Stimulated activated CD8-positive, alpha-beta memory T cell treated with anti-CD3 and anti-CD28 coated beads, Interleukin-15, amount 100 ng/mL, for 1 hour (primary cell): ENCODE results near the gene FBLN5.

ENCODE experiments used
- DNase-seq: peaks from one replicate; pipeline ENCODE4 v3.0.0-alpha.2; 2020; ENCODE audit warnings: low read depth

The FBLN5 gene

GRCh38 chr14:91947475-91948184 is at the start of gene FBLN5:
TSS of gene FBLN5 (minus strand) at chr14:91947694. CDS start at chr14:91947229, 465 bp downstream.
- no peak for DNase-seq

DNA sequence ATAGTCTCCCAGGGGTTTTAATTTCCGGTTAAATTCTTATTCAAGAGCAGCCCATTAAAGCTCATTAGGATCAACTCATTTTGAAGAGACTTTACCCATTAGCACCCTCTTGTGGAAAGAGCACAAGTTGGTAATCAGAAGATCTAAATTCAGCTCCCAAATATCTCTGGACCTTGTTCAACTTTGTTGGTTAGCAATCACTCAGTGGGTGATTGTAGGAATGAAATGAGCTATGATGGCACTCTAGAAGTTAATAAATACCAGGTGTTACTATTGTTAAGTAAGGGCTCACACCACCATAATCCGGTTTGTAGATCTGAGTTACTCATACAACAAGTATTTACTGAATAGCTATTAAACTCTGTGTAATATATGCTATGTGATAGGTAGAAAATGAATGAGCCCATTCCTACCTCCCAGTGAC is 49.5 kb upstream of the FBLN5 start:
- DNase-seq = no peak

DNA sequence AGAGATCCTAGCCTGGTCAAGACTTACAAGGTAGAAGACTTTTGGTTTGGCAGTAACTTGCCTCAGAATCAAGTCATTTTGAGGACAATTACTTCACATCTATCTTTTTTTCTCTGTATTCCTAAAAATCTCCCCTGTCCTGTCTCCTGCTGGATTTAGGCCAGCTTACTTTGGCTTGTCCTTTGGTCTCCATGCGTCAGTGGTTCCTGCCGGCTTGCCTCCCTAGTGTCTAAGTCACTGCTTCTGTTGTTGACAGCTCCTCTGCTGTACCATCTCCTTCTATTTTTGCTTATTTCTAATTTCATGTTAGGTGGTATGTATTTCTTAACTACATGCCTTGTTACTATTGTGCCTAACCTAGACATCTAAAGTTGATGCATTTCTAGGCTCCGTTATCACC is 39.7 kb upstream of the FBLN5 start:
- DNase-seq = no peak

GRCh38 chr14:91985521-91986255 is 38.2 kb upstream of the FBLN5 start:
- no peak for DNase-seq

DNA sequence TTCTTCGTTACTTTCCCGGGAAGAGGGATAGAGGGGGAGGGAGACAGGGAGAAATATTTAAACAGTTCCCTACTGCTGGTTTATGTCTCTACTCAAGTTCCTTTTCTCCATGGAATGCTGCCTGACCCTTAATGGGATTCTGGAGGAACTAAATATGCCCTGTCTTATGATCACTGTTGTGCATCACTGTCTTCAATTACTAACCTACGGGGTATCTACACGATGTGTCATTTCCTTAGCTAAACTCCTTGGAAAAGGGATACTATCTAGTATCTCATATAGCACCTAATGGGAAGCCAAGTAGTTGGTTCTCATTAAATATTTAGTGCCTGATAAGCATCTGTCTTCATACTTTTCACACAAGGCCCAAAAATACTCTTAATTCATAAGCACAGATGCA is 37.5 kb upstream of the FBLN5 start:
- DNase-seq = no peak

- DNase-seq = no peak
Measured at GRCh38 chr14:91983588-91983987, 36.1 kb upstream of the FBLN5 start.

GRCh38 chr14:91980157-91980556 is 32.7 kb upstream of the FBLN5 start:
- DNase-seq = no peak

DNA sequence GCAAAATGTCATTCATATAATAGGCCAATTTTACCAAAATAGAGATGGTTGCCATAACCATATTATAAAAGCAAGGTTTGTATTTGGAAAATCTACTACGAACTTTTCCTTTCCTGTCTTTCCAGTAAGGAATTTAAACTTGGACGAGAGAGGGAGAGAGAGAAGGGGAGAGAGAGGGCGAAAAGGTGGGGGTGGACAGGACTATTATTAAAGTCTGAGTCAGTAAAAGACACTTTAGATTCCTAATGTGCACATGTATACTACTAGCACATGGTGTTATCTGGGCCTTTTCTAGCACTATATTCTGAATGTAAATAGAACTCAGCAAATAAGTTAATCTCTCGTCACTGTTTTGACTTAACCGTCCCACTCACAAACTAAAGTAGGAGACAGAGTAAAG is 30.4 kb upstream of the FBLN5 start:
- no peak for DNase-seq

GRCh38 chr14:91975763-91976162 is 28.3 kb upstream of the FBLN5 start:
- DNase-seq = no peak

- no peak for DNase-seq
Measured at GRCh38 chr14:91971188-91971778, 23.8 kb upstream of the FBLN5 start.

DNA sequence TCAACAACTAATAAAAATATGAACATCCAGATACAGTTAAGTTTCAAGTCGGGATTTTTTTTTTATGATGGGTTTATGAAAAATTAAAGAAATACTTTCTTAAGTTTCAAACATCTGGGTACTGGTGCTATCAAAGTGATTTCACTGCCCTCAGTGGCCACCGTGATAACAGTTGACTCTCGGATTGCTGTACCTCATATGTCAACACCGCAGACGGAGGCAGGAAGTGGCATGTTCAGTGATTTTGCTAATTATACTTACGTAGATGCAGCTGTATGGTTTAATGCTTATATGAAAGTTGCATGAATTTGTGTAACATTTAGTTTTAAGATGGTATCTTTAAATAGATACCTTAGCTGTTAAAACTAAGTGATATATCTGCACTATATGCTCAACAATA is 20.8 kb upstream of the FBLN5 start:
- no peak for DNase-seq

DNA sequence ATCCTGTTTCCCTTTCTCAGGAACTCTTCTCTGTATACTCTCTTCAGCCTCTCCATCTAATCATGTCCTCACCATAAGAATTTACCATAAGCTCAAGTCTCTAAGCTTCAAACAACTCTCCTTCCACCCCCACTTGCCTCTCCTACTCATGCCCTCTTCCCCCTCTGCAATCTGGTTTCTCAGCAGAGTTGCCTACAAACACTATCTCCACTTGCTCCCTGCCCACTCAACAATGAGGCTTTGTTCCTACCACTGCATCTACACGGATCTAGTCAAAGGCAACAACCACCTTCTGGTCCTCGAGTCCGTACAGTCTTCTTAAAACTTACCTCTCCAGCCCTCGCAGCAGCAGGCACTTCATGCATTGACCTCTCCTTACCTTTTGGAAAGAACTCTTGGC is 17.2 kb upstream of the FBLN5 start:
- no peak for DNase-seq

DNA sequence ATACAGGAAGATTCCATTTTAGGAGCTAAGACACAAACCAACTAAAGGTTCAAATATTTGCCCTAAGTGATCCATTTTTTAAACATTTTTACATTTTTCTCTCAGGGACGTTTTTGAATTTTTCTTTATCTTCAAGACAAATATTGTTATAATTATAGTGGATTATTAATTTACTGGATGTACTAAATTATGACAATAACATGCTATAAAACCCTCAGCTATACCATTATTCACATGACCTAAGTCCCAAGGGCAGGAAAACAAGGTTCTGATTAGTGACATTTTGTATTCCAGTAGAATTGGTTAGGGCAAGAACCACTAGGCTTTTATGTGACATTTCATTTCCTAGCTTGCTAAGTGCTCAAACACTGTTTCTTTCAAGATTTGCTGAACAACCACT is 16.5 kb upstream of the FBLN5 start:
- no peak for DNase-seq

- no peak for DNase-seq
Measured at GRCh38 chr14:91963465-91963864, 16.0 kb upstream of the FBLN5 start.

GRCh38 chr14:91961297-91962220 is 14.1 kb upstream of the FBLN5 start:
- DNase-seq = no peak

- DNase-seq = no peak
Measured at GRCh38 chr14:91957876-91958313, 10.4 kb upstream of the FBLN5 start.

DNA sequence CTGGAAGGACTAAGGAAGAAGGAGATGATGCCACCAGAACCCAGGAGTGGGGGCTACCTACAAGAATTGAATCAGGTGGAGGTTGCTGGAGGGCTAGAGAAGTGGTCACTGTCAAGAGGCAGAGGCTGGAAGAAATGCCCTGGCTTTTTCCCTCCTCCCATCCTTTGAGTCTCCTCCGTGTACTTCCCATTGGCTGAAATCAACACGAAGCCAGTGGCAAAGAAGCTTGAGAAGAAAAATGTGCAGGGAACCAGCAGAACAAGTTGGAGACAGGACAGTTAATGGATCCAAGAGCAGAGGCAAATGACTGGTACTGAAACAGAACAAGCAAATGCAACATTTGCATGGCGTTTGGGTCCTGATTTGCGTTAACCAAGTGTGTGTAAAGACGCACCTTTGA is 9.1 kb upstream of the FBLN5 start:
- DNase-seq = no peak

DNA sequence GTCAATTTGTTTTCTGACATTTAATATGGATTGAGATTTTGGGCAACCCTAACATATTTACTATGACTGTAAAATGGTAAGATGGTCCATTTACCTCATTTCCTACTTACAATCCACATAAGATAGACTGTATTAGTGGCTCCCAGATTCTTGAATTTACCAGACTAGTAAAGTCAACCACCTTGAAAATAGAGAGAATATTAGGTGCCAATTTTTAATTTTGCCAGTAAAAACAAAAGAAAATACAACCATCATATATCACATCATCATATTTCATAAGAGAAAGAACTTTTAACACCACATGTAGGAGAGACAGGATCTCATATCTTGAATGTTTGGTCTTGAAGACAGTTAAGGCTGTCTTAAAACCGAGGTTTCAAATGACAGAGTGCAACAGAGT is 7.7 kb upstream of the FBLN5 start:
- no peak for DNase-seq

- DNase-seq = no peak
Measured at GRCh38 chr14:91953170-91953985, 5.9 kb upstream of the FBLN5 start.

DNA sequence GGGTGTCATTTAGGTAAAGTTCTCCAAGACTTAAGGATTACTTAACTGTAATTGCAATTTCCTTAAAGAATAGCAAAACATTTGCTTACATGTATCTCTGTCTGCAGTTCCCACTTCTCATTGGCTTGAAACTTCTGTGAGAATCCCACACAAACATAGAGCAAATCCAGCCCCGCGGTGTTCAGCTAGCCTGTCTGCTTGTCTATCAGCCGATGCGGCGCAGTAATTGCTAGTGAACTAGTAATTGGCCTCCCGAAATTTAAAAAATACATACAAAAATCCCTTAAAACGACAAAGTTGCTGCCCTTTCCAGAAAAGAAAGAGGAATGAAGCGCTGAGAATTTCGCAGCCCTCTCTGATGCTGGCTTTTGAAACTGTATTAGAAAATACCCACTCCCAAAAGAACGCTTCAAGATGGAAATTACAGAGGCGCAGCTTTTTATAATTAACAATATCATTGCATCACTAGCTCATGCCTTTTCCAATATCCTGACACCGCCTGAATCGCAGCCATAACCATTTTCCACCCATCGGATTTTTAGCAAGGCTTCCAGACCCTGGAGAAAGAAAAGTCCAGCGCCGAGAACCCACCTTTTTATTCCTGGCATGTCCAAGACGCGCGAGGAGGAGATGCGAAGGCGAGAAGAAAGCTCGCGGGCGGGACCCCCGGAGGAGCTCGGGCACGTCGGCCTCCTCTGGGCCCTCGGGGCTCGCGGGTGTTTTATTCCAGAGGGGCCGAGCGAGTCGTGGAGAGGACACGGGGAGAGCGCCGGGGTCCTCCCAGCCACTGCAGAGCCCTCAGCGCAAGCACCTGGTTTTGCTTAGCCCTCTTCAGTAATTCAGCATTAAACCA is 646 bp downstream of the FBLN5 start:
- DNase-seq = no peak
